Astrocyte (in vitro differentiated cells and primary cell): ENCODE data around the gene ARID3B. TPM values are rescaled to one million over a fixed set of nuclear protein-coding genes. Genes with fewer than 3 reads are reported as not detected.

ENCODE experiments used
- DNase-seq: peaks from one replicate; pipeline ENCODE4 v3.0.0-alpha.2; 2010; ENCODE audit warnings: low read depth
- FAIRE-seq: peaks from 2 replicates; lab custom pipeline; 2011; peaks lifted over from hg19 to GRCh38; lab: Jason Lieb, UNC
- H2AFZ ChIP-seq: 2 replicates; pipeline ENCODE4 v1.6.0; 2012; ENCODE audit warnings: low read depth, low read length, inconsistent platforms
- H3K27ac ChIP-seq: 2 replicates; pipeline ENCODE4 v1.5.1; 2011; ENCODE audit warnings: low read depth, low read length, inconsistent platforms
- H3K27me3 ChIP-seq: 2 replicates; pipeline ENCODE4 v1.6.0; 2011; ENCODE audit warnings: low read length, inconsistent platforms; ENCODE audit not compliant: insufficient read depth
- H3K36me3 ChIP-seq: 2 replicates; pipeline ENCODE4 v1.5.1; 2011; ENCODE audit warnings: low read length, inconsistent platforms; ENCODE audit not compliant: insufficient read depth
- H3K4me1 ChIP-seq: 2 replicates; pipeline ENCODE4 v1.5.1; 2011; ENCODE audit warnings: low read length, inconsistent platforms; ENCODE audit not compliant: insufficient read depth
- H3K4me2 ChIP-seq: 2 replicates; pipeline ENCODE4 v1.6.0; 2012; ENCODE audit warnings: low read length, inconsistent platforms
- H3K4me3 ChIP-seq: 2 replicates; pipeline ENCODE4 v1.5.1; 2011; ENCODE audit warnings: low read depth, mild to moderate bottlenecking, low read length, inconsistent platforms; ENCODE audit not compliant: insufficient read depth
- H3K79me2 ChIP-seq: 2 replicates; pipeline ENCODE4 v1.6.0; 2012; ENCODE audit warnings: mild to moderate bottlenecking, low read length, inconsistent platforms; ENCODE audit not compliant: insufficient read depth
- H3K9ac ChIP-seq: 2 replicates; pipeline ENCODE4 v1.6.0; 2012; ENCODE audit warnings: mild to moderate bottlenecking, low read length, inconsistent platforms
- H3K9me3 ChIP-seq: 2 replicates; pipeline ENCODE4 v1.5.1; 2012; ENCODE audit warnings: low read depth, mild to moderate bottlenecking, low read length, inconsistent platforms; ENCODE audit not compliant: insufficient read depth
- H4K20me1 ChIP-seq: 2 replicates; pipeline ENCODE4 v1.6.0; 2012; ENCODE audit warnings: low read length, inconsistent platforms; ENCODE audit not compliant: insufficient read depth
- H3K27ac Mint-ChIP-seq: one replicate; pipeline ENCODE4 v1.8.0; 2021; ENCODE audit warnings: mild to moderate bottlenecking, mixed read lengths; ENCODE audit not compliant: unreplicated experiment
- H3K27me3 Mint-ChIP-seq: one replicate; pipeline ENCODE4 v1.8.0; 2021; ENCODE audit warnings: low read depth, mixed read lengths; ENCODE audit not compliant: unreplicated experiment
- H3K36me3 Mint-ChIP-seq: one replicate; pipeline ENCODE4 v1.8.0; 2021; ENCODE audit warnings: low read depth, mixed read lengths; ENCODE audit not compliant: unreplicated experiment
- H3K4me1 Mint-ChIP-seq: one replicate; pipeline ENCODE4 v1.8.0; 2021; ENCODE audit warnings: low read depth, mixed read lengths; ENCODE audit not compliant: unreplicated experiment
- H3K4me3 Mint-ChIP-seq: one replicate; pipeline ENCODE4 v1.8.0; 2021; ENCODE audit warnings: mild to moderate bottlenecking, moderate library complexity, mixed read lengths; ENCODE audit not compliant: unreplicated experiment
- H3K9me3 Mint-ChIP-seq: one replicate; pipeline ENCODE4 v1.8.0; 2021; ENCODE audit warnings: mild to moderate bottlenecking, mixed read lengths; ENCODE audit not compliant: unreplicated experiment
- CTCF ChIP-seq: IDR thresholded peaks from 2 replicates; pipeline ENCODE4 v1.5.1; 2011; ENCODE audit warnings: low read depth, mild to moderate bottlenecking, inconsistent platforms, low read length, moderate library complexity; ENCODE audit not compliant: insufficient read depth
- EZH2 ChIP-seq: IDR thresholded peaks from 2 replicates; pipeline ENCODE4 v1.6.1; 2012; ENCODE audit warnings: mild to moderate bottlenecking, low read length, inconsistent platforms; ENCODE audit not compliant: insufficient read depth
- total RNA-seq: library from RNA; stranded (reverse); gene quantifications from 2 replicates; pipeline ENCODE4 v1.2.1, GENCODE V29; 2021

ARID3B gene
- total RNA-seq, 1 donor from 2014 or later = 18.5 TPM

DNA sequence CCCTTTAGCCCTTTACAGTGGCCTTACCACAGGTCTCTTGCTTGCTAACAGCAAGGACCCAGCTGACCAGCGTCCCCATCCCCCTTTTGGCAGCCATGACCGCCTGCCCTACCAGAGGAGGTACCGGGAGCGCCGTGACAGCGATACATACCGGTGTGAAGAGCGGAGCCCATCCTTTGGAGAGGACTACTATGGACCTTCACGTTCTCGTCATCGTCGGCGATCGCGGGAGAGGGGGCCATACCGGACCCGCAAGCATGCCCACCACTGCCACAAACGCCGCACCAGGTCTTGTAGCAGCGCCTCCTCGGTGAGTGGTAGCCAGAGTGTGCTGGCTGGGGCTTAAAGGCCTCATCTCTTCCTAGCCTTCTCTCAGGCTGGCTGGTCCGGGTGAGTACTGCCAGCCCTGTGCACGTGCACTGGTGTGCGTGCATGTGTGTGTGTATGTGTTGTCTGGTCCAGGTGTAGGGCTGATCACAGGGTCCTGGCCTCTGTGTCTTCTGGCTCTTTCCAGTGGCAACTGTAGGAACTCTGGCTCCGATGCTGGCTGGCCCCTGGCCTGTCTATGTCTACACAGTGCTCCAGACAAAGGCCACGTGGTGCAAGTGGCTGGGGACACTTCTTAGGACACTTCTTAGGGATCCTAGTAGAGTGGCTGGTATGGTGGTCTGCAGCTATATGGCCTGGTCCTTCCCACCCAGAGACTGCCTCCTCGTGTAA lies 79.1 kb downstream of the ARID3B start:
- TF ChIP-seq EZH2 (no peak), CTCF (no peak)
- no peak overlapping the region for H2AFZ ChIP-seq
- H3K27me3 ChIP-seq = no peaks in the 10 kb centered on the region
- Mint-ChIP-seq H3K9me3 (no peaks in the 10 kb centered on the region), H3K27ac (no peak overlapping the region), H3K36me3 (peaks cover 22% of the 10 kb centered on the region), H3K4me1 (peaks cover 13% of the 10 kb centered on the region), H3K27me3 (no peaks in the 10 kb centered on the region), H3K4me3 (no peak overlapping the region)
- H3K36me3 ChIP-seq = peaks cover 42% of the 10 kb centered on the region
- no peaks in the 10 kb centered on the region for H3K9me3 ChIP-seq
- H3K4me3 ChIP-seq = no peak overlapping the region
- H3K79me2 ChIP-seq = peaks cover 90% of the 10 kb centered on the region
- H3K9ac ChIP-seq = no peak overlapping the region
- H3K27ac ChIP-seq = no peak overlapping the region
- DNase-seq = no peak
- H4K20me1 ChIP-seq = peaks cover 88% of the 10 kb centered on the region
- FAIRE-seq = no peak
- no peak overlapping the region for H3K4me2 ChIP-seq
- H3K4me1 ChIP-seq = peaks cover 10% of the 10 kb centered on the region

DNA sequence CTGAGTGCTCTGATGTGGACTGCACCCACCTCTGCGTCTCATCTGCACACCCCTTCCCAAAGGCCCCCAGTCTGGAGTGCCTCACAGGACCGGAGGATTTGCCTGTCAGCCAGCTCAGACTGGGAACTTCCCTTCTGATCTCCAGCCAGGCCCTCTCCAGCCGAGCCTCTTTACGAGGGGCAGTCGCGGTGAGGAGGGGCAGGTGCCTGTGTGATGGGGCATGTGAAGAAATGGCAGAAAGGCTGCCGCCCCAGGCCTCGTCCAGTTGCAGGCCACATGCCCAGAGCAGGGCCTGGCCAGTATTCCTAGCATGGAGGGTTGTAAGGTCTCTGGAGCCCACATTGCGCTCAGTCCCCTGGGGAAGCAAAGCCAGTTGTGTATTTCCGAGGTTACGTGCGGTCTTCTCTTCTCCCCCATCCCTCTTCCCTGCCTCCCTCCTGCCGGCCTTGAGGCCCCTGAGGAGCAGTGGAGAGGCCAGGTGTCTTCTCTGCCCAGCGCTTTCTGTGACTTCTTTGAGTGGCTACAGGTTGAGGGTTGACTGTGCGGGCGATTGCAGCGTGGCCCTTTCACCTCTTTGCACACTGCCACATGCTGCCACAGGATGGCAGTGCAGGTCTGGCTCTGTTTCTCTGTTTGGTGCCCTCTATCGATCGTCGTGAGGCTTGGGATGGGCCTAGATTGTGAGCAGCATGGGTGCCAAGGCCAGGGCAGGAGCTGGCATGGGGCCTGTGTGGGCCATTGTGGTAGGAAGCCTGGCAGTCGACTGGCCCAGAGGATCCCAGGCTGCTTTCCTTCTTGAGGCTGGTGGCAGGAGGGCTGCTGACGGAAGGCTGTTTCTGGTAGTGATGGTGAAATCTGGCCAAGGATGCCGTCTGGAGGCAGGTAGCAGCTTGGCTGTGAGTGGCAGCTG lies 79.9 kb downstream of the ARID3B start:
- DNase-seq (peak; percentile 41), FAIRE-seq (no peak)
- TF ChIP-seq CTCF (peak; percentile 90), EZH2 (no peak)
- Histone ChIP-seq H3K27me3 (no peaks in the 10 kb centered on the region), H3K9ac (no peak overlapping the region), H3K9me3 (no peaks in the 10 kb centered on the region), H3K4me2 (no peak overlapping the region), H3K4me3 (no peak overlapping the region), H3K36me3 (peaks cover 50% of the 10 kb centered on the region), H3K79me2 (peaks cover 84% of the 10 kb centered on the region), H3K4me1 (peaks cover 10% of the 10 kb centered on the region), H4K20me1 (peaks cover 94% of the 10 kb centered on the region), H2AFZ (no peak overlapping the region), H3K27ac (no peak overlapping the region)
- H3K36me3 Mint-ChIP-seq = peaks cover 29% of the 10 kb centered on the region
- no peaks in the 10 kb centered on the region for H3K27me3 Mint-ChIP-seq
- H3K9me3 Mint-ChIP-seq = no peaks in the 10 kb centered on the region
- H3K27ac Mint-ChIP-seq = no peak overlapping the region
- peaks cover 13% of the 10 kb centered on the region for H3K4me1 Mint-ChIP-seq
- H3K4me3 Mint-ChIP-seq = peak overlapping the region; percentile 20
